DND-41 (cell line): ENCODE data around the gene FBXO10.

Source experiments
- ATAC-seq: fragments of 200-7000 bp; cut with Tn5 transposase; 3 replicates; pipeline ENCODE4 v1.9.1; 2021; ENCODE audit warnings: low read depth; ENCODE audit not compliant: insufficient read depth
- DNase-seq: peaks from one replicate; pipeline ENCODE4 v3.0.0-alpha.2; 2020
- H2AFZ ChIP-seq: 2 replicates; pipeline ENCODE4 v1.6.0; 2012; ENCODE audit warnings: low read depth, low read length
- H3K27ac ChIP-seq: 2 replicates; pipeline ENCODE4 v1.5.1; 2012; ENCODE audit warnings: low read length, inconsistent platforms
- H3K27me3 ChIP-seq: fragments of 200-600 bp; sonication (generic); 2 replicates; pipeline ENCODE4 v1.6.0; 2012; ENCODE audit warnings: low read length, mild to moderate bottlenecking, inconsistent platforms; ENCODE audit not compliant: insufficient read depth, poor library complexity
- H3K36me3 ChIP-seq: 2 replicates; pipeline ENCODE4 v1.5.1; 2012; ENCODE audit warnings: low read length, inconsistent platforms; ENCODE audit not compliant: insufficient read depth
- H3K4me1 ChIP-seq: 2 replicates; pipeline ENCODE4 v1.5.1; 2012; ENCODE audit warnings: mild to moderate bottlenecking, low read length; ENCODE audit not compliant: insufficient read depth
- H3K4me2 ChIP-seq: 2 replicates; pipeline ENCODE4 v1.6.0; 2012; ENCODE audit warnings: mild to moderate bottlenecking, moderate library complexity, low read length, inconsistent platforms; ENCODE audit not compliant: insufficient read depth
- H3K4me3 ChIP-seq, 2 experiments: fragments of 200-600 bp in 1 of 2; shearing (Covaris generic) in 1 of 2; 2 replicates each; pipeline ENCODE4 v1.5.1; 2012 to 2016; ENCODE audit warnings: inconsistent platforms in 2 of 2, low read length in 2 of 2, mild to moderate bottlenecking in 2 of 2, low read depth in 1 of 2, moderate library complexity in 1 of 2
- H3K79me2 ChIP-seq: 2 replicates; pipeline ENCODE4 v1.6.0; 2012; ENCODE audit warnings: low read length, inconsistent platforms; ENCODE audit not compliant: insufficient read depth
- H3K9ac ChIP-seq: 2 replicates; pipeline ENCODE4 v1.6.0; 2012; ENCODE audit warnings: low read depth, mild to moderate bottlenecking, inconsistent platforms, low read length, moderate library complexity
- H3K9me3 ChIP-seq: 2 replicates; pipeline ENCODE4 v1.5.1; 2012; ENCODE audit warnings: low read length, moderate library complexity, mild to moderate bottlenecking, inconsistent platforms; ENCODE audit not compliant: insufficient read depth, severe bottlenecking
- H4K20me1 ChIP-seq: 2 replicates; pipeline ENCODE4 v1.6.0; 2012; ENCODE audit warnings: low read length; ENCODE audit not compliant: insufficient read depth
- CTCF ChIP-seq: IDR thresholded peaks from 2 replicates; pipeline ENCODE4 v1.5.1; 2012; ENCODE audit warnings: borderline replicate concordance, low read length, moderate library complexity, mild to moderate bottlenecking; ENCODE audit not compliant: poor library complexity, severe bottlenecking; ENCODE audit errors: extremely low read depth
- EZH2 ChIP-seq: IDR thresholded peaks from 3 replicates; pipeline ENCODE4 v1.6.1; 2012; ENCODE audit warnings: borderline replicate concordance, low read depth, mild to moderate bottlenecking, moderate library complexity, low read length, inconsistent platforms; ENCODE audit not compliant: severe bottlenecking

FBXO10 gene

GRCh38 chr9:37547328-37547878, 28.8 kb downstream of the FBXO10 start:
- Histone ChIP-seq H3K9ac (no peak overlapping the region), H2AFZ (no peak overlapping the region), H3K36me3 (no peaks in the 10 kb centered on the region), H3K27me3 (no peaks in the 10 kb centered on the region), H3K4me2 (no peak overlapping the region), H3K27ac (no peak overlapping the region), H3K9me3 (no peaks in the 10 kb centered on the region), H4K20me1 (0 out of 2 replicates have a peak, but pooled peaks cover 7% of the 10 kb centered on the region), H3K79me2 (no peaks in the 10 kb centered on the region), H3K4me1 (no peaks in the 10 kb centered on the region), H3K4me3 (no peak overlapping the region)
- ATAC-seq: no peak
- no peak for TF ChIP-seq EZH2
- no peak for TF ChIP-seq CTCF
- no peak for DNase-seq

DNA sequence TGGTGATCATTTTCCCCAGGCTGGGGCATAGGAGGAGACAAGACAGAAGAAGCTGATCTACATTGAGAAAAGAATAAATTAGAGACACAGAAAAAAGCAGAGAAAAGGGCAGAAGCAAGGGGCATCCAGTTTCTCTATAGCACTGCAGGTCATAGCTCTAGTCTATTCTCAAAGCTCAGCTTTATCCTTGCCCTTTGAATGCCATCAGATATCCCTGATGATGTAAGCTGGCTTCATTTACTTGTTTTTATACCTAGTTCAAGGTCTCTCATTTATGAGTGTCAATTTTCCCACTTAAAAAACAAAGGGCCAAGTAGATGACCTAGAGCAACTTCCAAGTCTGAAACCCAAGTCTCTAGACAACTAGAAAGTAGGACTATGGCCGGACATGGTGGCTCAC, 32.7 kb downstream of the FBXO10 start:
- Histone ChIP-seq H3K4me2 (no peak overlapping the region), H3K9me3 (no peaks in the 10 kb centered on the region), H4K20me1 (no peaks in the 10 kb centered on the region), H3K4me3 (no peak overlapping the region), H3K79me2 (no peaks in the 10 kb centered on the region), H3K36me3 (no peaks in the 10 kb centered on the region), H3K27me3 (no peaks in the 10 kb centered on the region), H3K27ac (no peak overlapping the region), H2AFZ (no peak overlapping the region), H3K9ac (no peak overlapping the region), H3K4me1 (no peaks in the 10 kb centered on the region)
- ATAC-seq (no peak), DNase-seq (no peak)
- TF ChIP-seq EZH2: no peak
- TF ChIP-seq CTCF: no peak

GRCh38 chr9:37542895-37543294, 33.3 kb downstream of the FBXO10 start:
- Histone ChIP-seq H3K27ac (no peak overlapping the region), H3K4me2 (no peak overlapping the region), H3K79me2 (no peaks in the 10 kb centered on the region), H3K9me3 (no peaks in the 10 kb centered on the region), H3K9ac (no peak overlapping the region), H2AFZ (no peak overlapping the region), H4K20me1 (no peaks in the 10 kb centered on the region), H3K4me1 (no peaks in the 10 kb centered on the region), H3K27me3 (no peaks in the 10 kb centered on the region), H3K36me3 (peaks cover 3% of the 10 kb centered on the region; the same call in 1 of the 2 replicates), H3K4me3 (no peak overlapping the region)
- TF ChIP-seq CTCF (no peak), EZH2 (no peak)
- DNase-seq (no peak), ATAC-seq (no peak)
